CD14-positive monocyte (primary cell): ENCODE measurements around the gene EXOC2. TPM values are rescaled to one million over a fixed set of nuclear protein-coding genes. Genes with fewer than 3 reads are reported as not detected.

Experiments used
- DNase-seq, 3 donors: peaks; one replicate each; pipeline ENCODE4 v3.0.0-alpha.2; 2011 to 2022
- H2AFZ ChIP-seq: 2 replicates; pipeline ENCODE4 v1.6.0; 2012; ENCODE audit warnings: mild to moderate bottlenecking, low read depth, low read length, inconsistent platforms; ENCODE audit not compliant: insufficient read depth, poor library complexity, severe bottlenecking
- H3K27ac ChIP-seq, 2 donors: 1 replicate in 1 of 2; 2 replicates in 1 of 2; pipeline ENCODE4 v1.5.1; 2012 to 2013; ENCODE audit warnings: low read length in 2 of 2, control low read depth in 1 of 2, inconsistent platforms in 1 of 2, low read depth in 1 of 2, mild to moderate bottlenecking in 1 of 2
- H3K27me3 ChIP-seq, 2 donors: one replicate each; pipeline versions ENCODE4 v1.6.0 to v1.6.1; 2011 to 2013; ENCODE audit warnings: low read length in 2 of 2; ENCODE audit not compliant: control insufficient read depth in 2 of 2, insufficient read depth in 2 of 2
- H3K36me3 ChIP-seq, 2 donors: replicated peaks in 1 of 2; 1 replicate in 1 of 2; 2 replicates in 1 of 2; pipeline versions ENCODE4 v1.5.1 to v1.6.1; 2012 to 2013; ENCODE audit warnings: low read length in 2 of 2, control low read depth in 1 of 2, inconsistent platforms in 1 of 2, mild to moderate bottlenecking in 1 of 2; ENCODE audit not compliant: insufficient read depth in 2 of 2, control insufficient read depth in 1 of 2
- H3K4me1 ChIP-seq, 2 donors: 1 replicate in 1 of 2; 2 replicates in 1 of 2; pipeline versions ENCODE4 v1.5.1 to v1.6.1; 2012 to 2013; ENCODE audit warnings: low read length in 2 of 2, control low read depth in 1 of 2, inconsistent platforms in 1 of 2, mild to moderate bottlenecking in 1 of 2, moderate library complexity in 1 of 2; ENCODE audit not compliant: insufficient read depth in 2 of 2, control insufficient read depth in 1 of 2
- H3K4me2 ChIP-seq: replicated peaks from 2 replicates; pipeline ENCODE3; 2012; ENCODE audit warnings: low read length, moderate library complexity, mild to moderate bottlenecking; ENCODE audit not compliant: poor library complexity, severe bottlenecking; ENCODE audit errors: extremely low read depth
- H3K4me3 ChIP-seq, 3 experiments: fragments of 200-600 bp in 1 of 3; sonication (generic) in 1 of 3; replicated peaks in 1 of 3; 1 replicate in 2 of 3; 2 replicates in 1 of 3; pipeline ENCODE4 v1.5.1; 2011 to 2013; ENCODE audit warnings: low read length in 3 of 3, mild to moderate bottlenecking in 3 of 3, control low read depth in 2 of 3, low read depth in 2 of 3, inconsistent platforms in 1 of 3, moderate library complexity in 1 of 3
- H3K79me2 ChIP-seq: 2 replicates; pipeline ENCODE4 v1.6.0; 2012; ENCODE audit warnings: mild to moderate bottlenecking, control low read depth, inconsistent platforms, low read length, moderate library complexity; ENCODE audit not compliant: insufficient read depth
- H3K9ac ChIP-seq: 2 replicates; pipeline ENCODE4 v1.6.0; 2017; ENCODE audit warnings: low read length, mild to moderate bottlenecking; ENCODE audit not compliant: insufficient read depth, poor library complexity, severe bottlenecking
- H3K9me3 ChIP-seq, 2 donors: replicated peaks in 1 of 2; 1 replicate in 1 of 2; 2 replicates in 1 of 2; pipeline versions ENCODE4 v1.5.1 to v1.6.1; 2012 to 2013; ENCODE audit warnings: low read length in 2 of 2, control low read depth in 1 of 2; ENCODE audit not compliant: control insufficient read depth in 1 of 2, insufficient read depth in 1 of 2
- H4K20me1 ChIP-seq: 2 replicates; pipeline ENCODE4 v1.6.0; 2012; ENCODE audit warnings: mild to moderate bottlenecking, low read length, control low read depth, moderate library complexity; ENCODE audit not compliant: insufficient read depth
- H3K27ac Mint-ChIP-seq, 7 donors: one replicate each; pipeline ENCODE4 v1.8.0; 2020; ENCODE audit warnings: mild to moderate bottlenecking in 7 of 7, mixed read lengths in 7 of 7, moderate library complexity in 6 of 7, inconsistent platforms in 2 of 7
- H3K27me3 Mint-ChIP-seq, 3 donors: one replicate each; pipeline ENCODE4 v1.8.0; 2021 to 2022; ENCODE audit warnings: low read depth in 3 of 3, mild to moderate bottlenecking in 3 of 3, mixed read lengths in 3 of 3, moderate library complexity in 3 of 3, inconsistent platforms in 1 of 3
- H3K36me3 Mint-ChIP-seq, 2 donors: one replicate each; pipeline ENCODE4 v1.8.0; 2020; ENCODE audit warnings: mixed read lengths in 2 of 2, inconsistent platforms in 1 of 2, mild to moderate bottlenecking in 1 of 2
- H3K4me1 Mint-ChIP-seq: one replicate; pipeline ENCODE4 v1.8.0; 2020; ENCODE audit warnings: mild to moderate bottlenecking, mixed read lengths
- H3K4me3 Mint-ChIP-seq, 2 donors: one replicate each; pipeline ENCODE4 v1.8.0; 2020; ENCODE audit warnings: mild to moderate bottlenecking in 2 of 2, mixed read lengths in 2 of 2, moderate library complexity in 1 of 2
- H3K9me3 Mint-ChIP-seq, 7 donors: one replicate each; pipeline ENCODE4 v1.8.0; 2020 to 2022; ENCODE audit warnings: mixed read lengths in 7 of 7, mild to moderate bottlenecking in 6 of 7, moderate library complexity in 6 of 7, inconsistent platforms in 2 of 7
- WGBS: methylation state at CpG from one replicate; pipeline ENCODE4 v1.1.5; 2013; ENCODE audit warnings: missing lambda C conversion rate; ENCODE audit not compliant: insufficient coverage; 5-methylcytosine and 5-hydroxymethylcytosine counted together
- intact Hi-C, 2 donors: fragments of 100-400 bp; cut with micrococcal nuclease; formaldehyde crosslinking; loops; one replicate each; pipeline versions ENCODE4 v1.15.0 to v1.15.1; 2023
- polyA plus RNA-seq, 3 donors: library from polyadenylated mRNA; depleted of rRNA in 1 of 3; unstranded in 2 of 3; stranded (reverse) in 1 of 3; fragments of 300-500 nt in 2 of 3; fragments of >200 nt in 1 of 3; fragmentation: Illumina TruSeq in 2 of 3; gene quantifications; 1 replicate in 2 of 3; 2 replicates in 1 of 3; pipeline ENCODE4 v1.2.3, GENCODE V29; 2012 to 2021
- TF ChIP-seq, protein P1 (sequence below): fragments of 200-600 bp; IDR thresholded peaks from one replicate; pipeline ENCODE4 v1.8.0; 2022; ENCODE audit warnings: antibody characterized with exemption, mild to moderate bottlenecking

The EXOC2 gene
- polyA plus RNA-seq, 3 donors = 7.5 to 15.5 (median 12.0) TPM

DNA sequence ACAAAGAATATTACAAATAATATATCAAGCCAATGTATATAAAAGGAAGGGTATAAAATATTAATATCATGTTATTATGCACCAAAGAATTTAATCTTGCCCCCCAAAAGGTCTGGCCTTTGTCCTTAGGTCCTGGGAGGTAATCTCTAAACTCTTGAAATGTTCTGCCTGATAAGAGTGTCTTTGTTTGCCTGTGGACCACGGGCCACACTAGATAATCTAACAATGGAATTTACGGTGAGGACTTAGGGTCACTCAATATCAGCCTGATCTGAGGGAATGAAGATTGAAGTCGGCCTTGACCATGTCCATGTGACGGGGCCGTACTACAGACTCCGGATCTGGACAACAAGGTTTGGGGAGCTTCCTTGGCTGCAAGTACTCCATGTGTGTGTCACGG lies 79.0 kb downstream of the EXOC2 start:
- H2AFZ ChIP-seq = no peak overlapping the region
- Mint-ChIP-seq H3K4me3 (no peak overlapping the region), H3K27me3 (no peaks in the 10 kb centered on the region), H3K36me3 (peaks cover 42 to 43% of the 10 kb centered on the region in 2 donors), H3K27ac (no peak overlapping the region), H3K4me1 (peaks cover 20% of the 10 kb centered on the region), H3K9me3 (no peaks in the 10 kb centered on the region)
- H3K4me3 ChIP-seq = no peak overlapping the region
- H3K9ac ChIP-seq = no peak overlapping the region
- peaks cover 4% of the 10 kb centered on the region for H4K20me1 ChIP-seq
- TF ChIP-seq, protein P1, sequence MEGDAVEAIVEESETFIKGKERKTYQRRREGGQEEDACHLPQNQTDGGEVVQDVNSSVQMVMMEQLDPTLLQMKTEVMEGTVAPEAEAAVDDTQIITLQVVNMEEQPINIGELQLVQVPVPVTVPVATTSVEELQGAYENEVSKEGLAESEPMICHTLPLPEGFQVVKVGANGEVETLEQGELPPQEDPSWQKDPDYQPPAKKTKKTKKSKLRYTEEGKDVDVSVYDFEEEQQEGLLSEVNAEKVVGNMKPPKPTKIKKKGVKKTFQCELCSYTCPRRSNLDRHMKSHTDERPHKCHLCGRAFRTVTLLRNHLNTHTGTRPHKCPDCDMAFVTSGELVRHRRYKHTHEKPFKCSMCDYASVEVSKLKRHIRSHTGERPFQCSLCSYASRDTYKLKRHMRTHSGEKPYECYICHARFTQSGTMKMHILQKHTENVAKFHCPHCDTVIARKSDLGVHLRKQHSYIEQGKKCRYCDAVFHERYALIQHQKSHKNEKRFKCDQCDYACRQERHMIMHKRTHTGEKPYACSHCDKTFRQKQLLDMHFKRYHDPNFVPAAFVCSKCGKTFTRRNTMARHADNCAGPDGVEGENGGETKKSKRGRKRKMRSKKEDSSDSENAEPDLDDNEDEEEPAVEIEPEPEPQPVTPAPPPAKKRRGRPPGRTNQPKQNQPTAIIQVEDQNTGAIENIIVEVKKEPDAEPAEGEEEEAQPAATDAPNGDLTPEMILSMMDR = no peak
- no peak overlapping the region for H3K4me2 ChIP-seq
- DNase-seq = no peak
- H3K36me3 ChIP-seq = peaks cover 5 to 44% of the 10 kb centered on the region in 2 donors
- no peaks in the 10 kb centered on the region for H3K79me2 ChIP-seq
- intact Hi-C loops = no loop called here
- H3K9me3 ChIP-seq = no peaks in the 10 kb centered on the region
- no peak overlapping the region for H3K27ac ChIP-seq
- H3K4me1 ChIP-seq = peaks cover 16 to 22% of the 10 kb centered on the region in 2 donors
- no peaks in the 10 kb centered on the region for H3K27me3 ChIP-seq
- 94% methylated on average over 7 of the region's 7 CpGs for WGBS

DNA sequence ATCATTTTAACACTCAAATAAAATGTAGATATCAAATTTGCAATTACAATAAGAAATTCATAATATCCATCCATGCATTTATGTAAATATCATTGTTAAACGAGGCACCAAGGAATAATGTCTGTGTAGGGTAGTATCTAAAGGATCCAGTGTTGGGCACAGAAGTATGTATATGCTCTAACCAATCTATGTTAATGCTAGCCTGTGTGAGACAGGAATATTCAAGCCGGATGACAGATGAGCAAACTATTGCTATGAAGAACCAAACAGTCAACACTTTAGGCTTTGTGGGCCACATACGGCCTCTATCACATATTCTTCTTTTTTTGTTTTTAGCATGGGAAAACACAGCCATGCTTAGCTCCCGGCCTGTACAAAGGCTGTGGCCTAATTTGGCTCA lies 81.0 kb downstream of the EXOC2 start:
- TF ChIP-seq, protein P1 = no peak
- Histone ChIP-seq H3K27ac (no peak overlapping the region), H4K20me1 (peaks cover 4% of the 10 kb centered on the region), H3K4me1 (peaks cover 16 to 22% of the 10 kb centered on the region in 2 donors), H3K9me3 (no peaks in the 10 kb centered on the region), H3K36me3 (peaks cover under 1 to 34% of the 10 kb centered on the region in 2 donors), H3K4me3 (no peak overlapping the region), H3K4me2 (no peak overlapping the region), H3K9ac (no peak overlapping the region), H3K79me2 (no peaks in the 10 kb centered on the region), H3K27me3 (no peaks in the 10 kb centered on the region), H2AFZ (no peak overlapping the region)
- peaks cover 41 to 48% of the 10 kb centered on the region in 2 donors for H3K36me3 Mint-ChIP-seq
- H3K27me3 Mint-ChIP-seq = no peaks in the 10 kb centered on the region
- intact Hi-C loops = no loop called here
- WGBS = 0% methylated on average over 1 of the region's 4 CpGs
- no peak for DNase-seq
- H3K4me3 Mint-ChIP-seq = no peak overlapping the region
- H3K4me1 Mint-ChIP-seq = peaks cover 20% of the 10 kb centered on the region
- H3K9me3 Mint-ChIP-seq = no peaks in the 10 kb centered on the region
- no peak overlapping the region for H3K27ac Mint-ChIP-seq
